Placental epithelial cell (primary cell): Measurements from ENCODE around the gene CLDN3. TPM values are rescaled to one million over a fixed set of nuclear protein-coding genes. Genes with fewer than 3 reads are reported as not detected.

Experiments used
- small RNA-seq: library from RNA; depleted of rRNA; stranded (forward); fragments of <200 nt; gene quantifications from one replicate; pipeline ENCODE3, GENCODE V24; 2012
- total RNA-seq: library from RNA; depleted of rRNA; stranded (reverse); fragments of >200 nt; gene quantifications from 2 replicates; pipeline ENCODE4 v1.2.3, GENCODE V29; 2012

CLDN3 gene, protein sequence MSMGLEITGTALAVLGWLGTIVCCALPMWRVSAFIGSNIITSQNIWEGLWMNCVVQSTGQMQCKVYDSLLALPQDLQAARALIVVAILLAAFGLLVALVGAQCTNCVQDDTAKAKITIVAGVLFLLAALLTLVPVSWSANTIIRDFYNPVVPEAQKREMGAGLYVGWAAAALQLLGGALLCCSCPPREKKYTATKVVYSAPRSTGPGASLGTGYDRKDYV
- not detected in 2 replicates for total RNA-seq

DNA sequence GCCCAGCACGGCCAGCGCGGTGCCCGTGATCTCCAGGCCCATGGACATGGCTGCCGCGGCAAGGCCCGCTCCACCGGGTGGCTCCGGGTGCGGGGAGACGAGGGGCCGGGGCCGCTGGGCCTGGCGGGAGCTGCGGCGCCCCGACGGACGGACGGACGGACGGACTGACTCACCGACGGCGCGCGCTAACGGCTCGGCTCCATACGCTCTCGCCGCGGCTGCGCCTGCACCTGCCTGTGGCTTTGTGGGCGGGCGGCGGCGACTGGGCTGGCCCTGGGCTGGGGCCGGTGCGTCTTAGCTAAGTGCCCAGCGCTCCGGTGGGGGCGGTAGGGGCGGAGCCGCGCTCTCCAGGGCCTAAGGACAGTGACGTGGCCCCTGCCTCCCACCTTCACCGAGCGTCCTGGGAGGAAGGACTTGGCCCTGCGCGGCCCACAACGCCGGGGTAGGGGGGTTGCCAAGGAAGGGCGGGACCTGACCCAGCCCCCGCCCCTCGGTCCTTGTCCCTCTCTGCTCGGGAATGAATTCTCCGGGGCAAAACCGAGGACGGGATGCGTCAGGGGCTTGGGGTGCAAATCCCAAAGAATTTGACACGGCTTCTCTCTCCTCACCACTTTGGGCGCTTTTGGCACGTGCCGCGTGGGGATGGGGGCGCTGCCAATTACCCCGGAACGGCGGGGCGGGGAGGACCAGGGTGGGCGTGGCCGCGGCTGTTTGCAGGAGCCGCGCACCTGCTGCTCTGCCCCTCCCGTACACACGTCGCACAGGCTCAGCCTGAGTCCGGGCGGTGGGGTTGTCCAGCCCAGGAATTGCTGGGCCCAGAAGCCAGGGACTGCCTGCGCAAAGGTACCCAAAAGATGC lies at the start of gene CLDN3:
CLDN3 (minus strand) TSS at position 269 of the 858 bp plus-strand sequence; CDS start at position 48, 221 bp downstream.

DNA sequence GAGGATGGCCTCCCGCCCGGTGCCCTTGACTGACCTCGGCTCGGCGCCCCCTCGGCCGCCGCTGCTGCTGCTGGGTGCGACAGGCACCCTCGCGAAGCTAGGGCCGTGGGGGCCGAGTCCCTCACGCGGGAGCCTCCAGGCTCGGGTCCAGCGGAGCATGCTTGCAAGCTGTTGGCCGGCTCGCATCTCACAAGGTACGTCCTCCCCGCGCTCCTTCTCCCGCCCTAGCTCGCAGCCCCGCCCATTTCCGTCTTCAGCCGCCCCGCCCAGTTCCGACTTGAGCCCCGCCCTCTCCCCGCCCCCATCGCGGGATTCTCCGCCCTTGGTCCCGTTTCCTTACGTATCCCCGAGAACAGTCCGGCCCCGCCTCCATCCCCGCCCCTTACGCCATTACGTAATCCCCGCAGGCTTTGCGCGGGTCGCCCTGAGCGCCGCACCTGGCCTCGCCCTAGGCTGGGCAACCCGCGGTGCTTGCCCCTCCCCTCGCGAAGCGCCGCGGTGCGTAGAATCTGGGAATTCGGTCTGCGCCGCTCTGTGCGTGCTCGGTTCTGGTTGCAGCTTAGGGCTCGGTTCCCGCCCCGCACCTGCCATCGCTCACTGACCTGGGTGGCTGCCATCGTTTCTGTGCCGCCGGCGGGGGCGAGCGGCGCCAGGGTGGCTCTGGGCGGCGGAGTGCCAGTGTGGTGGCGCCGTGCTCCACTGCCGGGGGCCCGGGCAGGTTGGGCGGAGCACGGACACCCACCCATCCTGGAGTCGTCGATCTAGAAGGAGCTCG lies 31.3 kb downstream of the CLDN3 start, which contains the start of gene ABHD11:
ABHD11 (minus strand) TSS at position 191 of the 775 bp plus-strand sequence; CDS start at position 159, 32 bp downstream.

Small RNA genes lying within 50 kb of the gene (small RNA-seq; reads per million reads assigned to genes)
- not detected for gene RN7SL265P

Other genes with a start within 250 kb of the CLDN3 start
- gene BAZ1B, start 248.0 kb downstream of the CLDN3 start, total RNA-seq: 36.9 and 47.9 TPM in 2 replicates
- gene BCL7B, start 212.6 kb downstream of the CLDN3 start, total RNA-seq: 23.2 and 33.7 TPM in 2 replicates
- 75.0 and 84.8 TPM in 2 replicates for gene TBL2, start 191.7 kb downstream of the CLDN3 start, total RNA-seq
- gene MLXIPL, start 145.7 kb downstream of the CLDN3 start, total RNA-seq: not detected in 2 replicates
- gene VPS37D, start 102.4 kb downstream of the CLDN3 start, total RNA-seq: 0.87 and 2.7 TPM in 2 replicates
- gene DNAJC30, start 86.8 kb downstream of the CLDN3 start, total RNA-seq: 3.5 and 3.6 TPM in 2 replicates
- 23.6 and 52.9 TPM in 2 replicates for gene BUD23, start 86.7 kb downstream of the CLDN3 start, total RNA-seq
- gene STX1A, start 50.6 kb downstream of the CLDN3 start, total RNA-seq: 2.4 and 7.4 TPM in 2 replicates
- 14.1 and 16.1 TPM in 2 replicates for gene ABHD11, start 31.5 kb downstream of the CLDN3 start, total RNA-seq
- gene CLDN4, start 60.7 kb upstream of the CLDN3 start, total RNA-seq: 216 and 226 TPM in 2 replicates
- 1.6 and 8.2 TPM in 2 replicates for gene METTL27, start 72.2 kb upstream of the CLDN3 start, total RNA-seq
- not detected in 2 replicates for gene TMEM270, start 90.9 kb upstream of the CLDN3 start, total RNA-seq